GM12873 (cell line): ENCODE results near the gene VDR.

Experiments used
- CTCF ChIP-seq: IDR thresholded peaks from 2 replicates; pipeline ENCODE4 v1.5.1; 2012; ENCODE audit warnings: low read depth, mild to moderate bottlenecking, moderate library complexity, low read length, control low read depth; ENCODE audit not compliant: insufficient read depth; ENCODE audit errors: missing control alignments

Gene VDR

GRCh38 chr12:47927346-47927745, 22.6 kb upstream of the VDR start:
- TF ChIP-seq CTCF, result no peak

- TF ChIP-seq CTCF, result no peak
Observed at GRCh38 chr12:47921907-47922306, 17.1 kb upstream of the VDR start.

- TF ChIP-seq CTCF, result no peak
Observed at GRCh38 chr12:47920913-47921312, 16.1 kb upstream of the VDR start.

- no peak for TF ChIP-seq CTCF
Observed at GRCh38 chr12:47913081-47913480, 8.3 kb upstream of the VDR start.

- TF ChIP-seq CTCF, result no peak
Observed at GRCh38 chr12:47912556-47912955, 7.8 kb upstream of the VDR start.

GRCh38 chr12:47910981-47911380, 6.2 kb upstream of the VDR start:
- no peak for TF ChIP-seq CTCF

GRCh38 chr12:47910486-47910885, 5.7 kb upstream of the VDR start:
- TF ChIP-seq CTCF, result no peak
